ENCODE results near the gene RNF168. TPM values are rescaled to one million over a fixed set of nuclear protein-coding genes. Genes with fewer than 3 reads are reported as not detected.
"Not testable (repeated sequence)": the region's sequence is repeated elsewhere in the genome, so short reads cannot be mapped to it uniquely, and the experiment has no call there.

RNF168 gene
- total RNA-seq, 1 donor from 2014 or later: 21.1 TPM

DNA sequence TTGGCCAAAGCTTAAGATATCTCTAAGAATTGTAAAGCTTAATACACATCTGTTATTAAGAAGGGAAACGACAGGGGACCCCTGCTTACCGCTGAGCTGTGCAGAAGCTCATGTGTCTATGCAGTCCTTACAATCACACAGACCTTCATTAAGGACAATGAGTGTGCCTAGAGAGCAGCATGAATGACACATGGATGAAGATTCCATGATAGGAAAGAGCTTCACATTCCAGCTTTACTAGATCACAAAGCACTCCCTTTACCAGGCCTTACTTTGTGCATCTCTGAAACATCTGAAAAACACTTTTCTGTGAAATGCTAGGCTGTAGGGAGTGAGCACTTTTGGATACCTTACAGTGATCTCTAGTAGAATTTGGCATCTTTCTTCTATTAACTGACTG is 32.0 kb downstream of the RNF168 start:
- TF ChIP-seq, protein P1, sequence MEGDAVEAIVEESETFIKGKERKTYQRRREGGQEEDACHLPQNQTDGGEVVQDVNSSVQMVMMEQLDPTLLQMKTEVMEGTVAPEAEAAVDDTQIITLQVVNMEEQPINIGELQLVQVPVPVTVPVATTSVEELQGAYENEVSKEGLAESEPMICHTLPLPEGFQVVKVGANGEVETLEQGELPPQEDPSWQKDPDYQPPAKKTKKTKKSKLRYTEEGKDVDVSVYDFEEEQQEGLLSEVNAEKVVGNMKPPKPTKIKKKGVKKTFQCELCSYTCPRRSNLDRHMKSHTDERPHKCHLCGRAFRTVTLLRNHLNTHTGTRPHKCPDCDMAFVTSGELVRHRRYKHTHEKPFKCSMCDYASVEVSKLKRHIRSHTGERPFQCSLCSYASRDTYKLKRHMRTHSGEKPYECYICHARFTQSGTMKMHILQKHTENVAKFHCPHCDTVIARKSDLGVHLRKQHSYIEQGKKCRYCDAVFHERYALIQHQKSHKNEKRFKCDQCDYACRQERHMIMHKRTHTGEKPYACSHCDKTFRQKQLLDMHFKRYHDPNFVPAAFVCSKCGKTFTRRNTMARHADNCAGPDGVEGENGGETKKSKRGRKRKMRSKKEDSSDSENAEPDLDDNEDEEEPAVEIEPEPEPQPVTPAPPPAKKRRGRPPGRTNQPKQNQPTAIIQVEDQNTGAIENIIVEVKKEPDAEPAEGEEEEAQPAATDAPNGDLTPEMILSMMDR (IDR thresholded peaks at IDR 0.05): no peak
- Histone ChIP-seq H3K4me3 (no peak overlapping the region), H3K27me3 (no peaks in the 10 kb centered on the region), H3K4me1 (no peaks in the 10 kb centered on the region), H3K36me3 (peaks cover 65% of the 10 kb centered on the region), H3K27ac (no peak overlapping the region), H3K9me3 (no peaks in the 10 kb centered on the region)
- DNase-seq (no peak), ATAC-seq (no peak)
- intact Hi-C loops (cut with DNase I): no loop called here

DNA sequence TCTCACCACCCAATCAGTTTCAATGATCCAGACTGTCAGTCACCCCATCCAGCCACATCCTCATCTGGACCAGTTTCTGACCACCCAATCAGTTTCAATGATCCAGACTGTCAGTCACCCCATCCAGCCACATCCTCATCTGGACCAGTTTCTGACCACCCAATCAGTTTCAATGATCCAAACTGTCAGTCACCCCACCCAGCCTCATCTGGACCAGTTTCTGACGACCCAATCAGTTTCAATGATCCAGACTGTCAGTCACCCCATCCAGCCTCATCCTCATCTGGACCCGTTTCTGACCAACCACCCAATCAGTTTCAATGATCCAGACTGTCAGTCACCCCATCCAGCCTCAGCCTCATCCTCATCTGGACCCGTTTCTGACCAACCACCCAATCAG is 33.4 kb downstream of the RNF168 start:
- H3K36me3 ChIP-seq: peaks cover 55% of the 10 kb centered on the region
- H3K9me3 ChIP-seq; H3K4me1 ChIP-seq; DNase-seq; H3K4me3 ChIP-seq; ATAC-seq; intact Hi-C loops (cut with DNase I); H3K27ac ChIP-seq; H3K27me3 ChIP-seq: not testable (repeated sequence)

DNA sequence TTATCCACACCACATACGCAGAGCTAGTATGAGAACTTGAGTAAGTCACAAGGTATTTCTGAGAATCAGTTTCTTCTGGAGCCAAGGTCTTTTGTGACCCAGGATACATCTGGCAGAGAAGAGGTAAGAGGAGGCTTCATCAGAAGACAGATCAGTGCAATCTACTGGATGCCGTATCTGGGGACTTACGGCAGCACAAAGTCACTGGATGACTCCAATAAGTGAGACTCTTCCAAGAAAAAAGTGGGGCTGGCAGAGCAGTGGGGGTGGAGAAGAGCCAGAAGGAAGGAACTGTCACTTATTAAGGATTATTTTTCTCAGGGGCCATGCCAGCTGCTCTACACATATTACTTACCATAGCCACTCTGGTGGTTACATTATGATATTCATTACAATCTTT is 39.8 kb downstream of the RNF168 start:
- Histone ChIP-seq H3K36me3 (peaks cover 9% of the 10 kb centered on the region), H3K4me1 (no peaks in the 10 kb centered on the region), H3K27me3 (no peaks in the 10 kb centered on the region), H3K4me3 (no peak overlapping the region), H3K9me3 (no peaks in the 10 kb centered on the region), H3K27ac (no peak overlapping the region)
- TF ChIP-seq, protein P1 (IDR thresholded peaks at IDR 0.05): no peak
- intact Hi-C loops (cut with DNase I): no loop called here
- DNase-seq (no peak), ATAC-seq (no peak)

DNA sequence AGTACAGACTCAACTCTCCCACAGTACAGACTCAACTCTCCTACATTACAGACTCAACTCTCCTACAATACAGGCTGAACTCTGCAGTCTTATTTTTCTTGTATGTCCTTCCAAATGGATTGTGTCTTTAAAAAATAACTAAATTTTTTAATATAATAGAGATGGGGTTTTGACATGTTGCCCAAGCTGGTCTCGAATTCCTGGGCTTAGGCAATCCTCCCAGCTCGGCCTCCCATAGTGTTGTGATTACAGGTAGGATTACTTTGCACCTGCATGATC is 40.2 kb downstream of the RNF168 start:
- no peak overlapping the region for H3K4me3 ChIP-seq
- TF ChIP-seq, protein P1 (IDR thresholded peaks at IDR 0.05): no peak
- intact Hi-C loops (cut with DNase I): no loop called here
- no peaks in the 10 kb centered on the region for H3K9me3 ChIP-seq
- DNase-seq (no peak), ATAC-seq (no peak)
- H3K36me3 ChIP-seq: peaks cover 5% of the 10 kb centered on the region
- no peak overlapping the region for H3K27ac ChIP-seq
- no peaks in the 10 kb centered on the region for H3K4me1 ChIP-seq
- H3K27me3 ChIP-seq: no peaks in the 10 kb centered on the region

DNA sequence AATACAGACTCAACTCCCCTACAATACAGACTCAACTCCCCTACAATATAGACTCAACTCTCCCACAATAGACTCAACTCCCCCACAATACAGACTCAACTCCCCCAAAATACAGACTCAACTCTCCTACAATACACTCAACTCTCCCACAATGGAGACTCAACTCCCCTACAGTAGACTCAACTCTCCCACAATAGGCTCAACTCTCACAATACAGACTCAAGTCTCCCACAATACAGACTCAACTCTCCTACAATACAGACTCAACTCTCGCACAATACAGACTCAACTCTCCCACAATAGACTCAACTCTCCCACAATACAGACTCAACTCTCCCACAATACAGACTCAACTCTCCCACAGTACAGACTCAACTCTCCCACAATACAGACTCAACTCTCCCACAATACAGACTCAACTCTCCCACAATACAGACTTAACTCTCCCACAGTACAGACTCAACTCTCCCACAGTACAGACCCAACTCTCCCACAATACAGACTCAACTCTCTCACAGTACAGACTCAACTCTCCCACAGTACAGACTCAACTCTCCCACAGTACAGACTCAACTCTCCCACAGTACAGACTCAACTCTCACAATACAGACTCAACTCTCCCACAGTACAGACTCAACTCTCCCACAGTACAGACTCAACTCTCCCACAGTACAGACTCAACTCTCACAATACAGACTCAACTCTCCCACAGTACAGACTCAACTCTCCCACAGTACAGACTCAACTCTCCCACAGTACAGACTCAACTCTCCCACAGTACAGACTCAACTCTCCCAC is 40.7 kb downstream of the RNF168 start:
- DNase-seq; H3K27me3 ChIP-seq; H3K36me3 ChIP-seq; H3K4me1 ChIP-seq; H3K9me3 ChIP-seq; H3K4me3 ChIP-seq; H3K27ac ChIP-seq; ATAC-seq; intact Hi-C loops (cut with DNase I): not testable (repeated sequence)

DNA sequence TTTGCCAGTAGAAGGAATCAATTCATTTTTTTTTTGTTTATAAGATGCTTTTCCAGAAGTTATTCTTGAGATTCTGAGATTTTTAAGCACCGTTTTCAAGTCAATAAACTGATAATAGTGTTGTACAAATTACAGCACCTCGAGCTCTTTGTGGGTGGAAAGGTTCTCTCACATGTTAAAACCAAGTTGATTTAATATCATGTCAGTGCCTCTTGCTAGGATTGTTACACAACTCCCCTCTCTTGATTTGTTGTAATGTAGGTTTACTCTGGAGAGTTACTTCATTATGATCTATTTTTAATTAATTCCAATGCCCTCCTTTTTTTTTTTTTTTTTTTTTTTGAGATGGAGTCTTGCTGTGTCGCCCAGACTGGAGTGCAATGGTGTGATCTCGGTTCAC is 45.5 kb downstream of the RNF168 start:
- no peaks in the 10 kb centered on the region for H3K4me1 ChIP-seq
- intact Hi-C loops (cut with DNase I): no loop called here
- ATAC-seq (no peak), DNase-seq (no peak)
- no peaks in the 10 kb centered on the region for H3K36me3 ChIP-seq
- H3K4me3 ChIP-seq: no peak overlapping the region
- H3K9me3 ChIP-seq: no peaks in the 10 kb centered on the region
- TF ChIP-seq, protein P1 (IDR thresholded peaks at IDR 0.05): no peak
- H3K27ac ChIP-seq: no peak overlapping the region
- H3K27me3 ChIP-seq: no peaks in the 10 kb centered on the region

DNA sequence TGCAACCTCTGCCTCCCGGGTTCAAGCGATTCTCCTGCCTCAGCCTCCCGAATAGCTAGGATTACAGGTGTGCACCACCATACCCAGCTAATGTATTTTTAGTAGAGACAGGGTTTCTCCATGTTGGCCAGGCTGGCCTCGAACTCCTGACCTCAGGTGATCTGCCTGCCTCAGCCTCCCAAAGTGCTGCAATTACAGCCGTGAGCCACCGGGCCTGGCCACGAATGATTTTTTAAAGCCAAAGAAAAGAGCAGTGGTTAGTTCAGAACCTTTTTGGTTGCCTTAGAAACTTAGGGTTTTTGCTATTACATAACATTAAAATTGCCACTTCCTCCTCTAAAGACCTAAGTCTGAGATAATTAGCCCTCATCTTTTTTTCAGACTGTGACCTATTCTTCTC is 46.1 kb downstream of the RNF168 start:
- H3K27ac ChIP-seq; H3K4me3 ChIP-seq; H3K4me1 ChIP-seq; H3K27me3 ChIP-seq; DNase-seq; H3K9me3 ChIP-seq; ATAC-seq; H3K36me3 ChIP-seq; intact Hi-C loops (cut with DNase I): not testable (repeated sequence)
